Testis (tissue), 2 donors: ENCODE measurements around the gene CRHBP.

ENCODE experiments used
- POLR2A ChIP-seq: fragments of 450-650 bp; IDR thresholded peaks from one replicate; pipeline ENCODE4 v1.6.1; 2017; ENCODE audit warnings: antibody characterized with exemption, mild to moderate bottlenecking, moderate library complexity
- TF ChIP-seq, protein P1 (sequence below), 3 experiments: fragments of 450-650 bp in 2 of 3; fragments of 200-600 bp in 1 of 3; sonication (generic) in 1 of 3; IDR thresholded peaks; one replicate each; pipeline ENCODE4 v1.5.1; 2016 to 2019; ENCODE audit warnings: antibody characterized with exemption in 3 of 3, mild to moderate bottlenecking in 2 of 3, moderate library complexity in 1 of 3

GRCh38 chr5:76941000-76941399, 11.8 kb upstream of the CRHBP start:
- TF ChIP-seq, protein P1, sequence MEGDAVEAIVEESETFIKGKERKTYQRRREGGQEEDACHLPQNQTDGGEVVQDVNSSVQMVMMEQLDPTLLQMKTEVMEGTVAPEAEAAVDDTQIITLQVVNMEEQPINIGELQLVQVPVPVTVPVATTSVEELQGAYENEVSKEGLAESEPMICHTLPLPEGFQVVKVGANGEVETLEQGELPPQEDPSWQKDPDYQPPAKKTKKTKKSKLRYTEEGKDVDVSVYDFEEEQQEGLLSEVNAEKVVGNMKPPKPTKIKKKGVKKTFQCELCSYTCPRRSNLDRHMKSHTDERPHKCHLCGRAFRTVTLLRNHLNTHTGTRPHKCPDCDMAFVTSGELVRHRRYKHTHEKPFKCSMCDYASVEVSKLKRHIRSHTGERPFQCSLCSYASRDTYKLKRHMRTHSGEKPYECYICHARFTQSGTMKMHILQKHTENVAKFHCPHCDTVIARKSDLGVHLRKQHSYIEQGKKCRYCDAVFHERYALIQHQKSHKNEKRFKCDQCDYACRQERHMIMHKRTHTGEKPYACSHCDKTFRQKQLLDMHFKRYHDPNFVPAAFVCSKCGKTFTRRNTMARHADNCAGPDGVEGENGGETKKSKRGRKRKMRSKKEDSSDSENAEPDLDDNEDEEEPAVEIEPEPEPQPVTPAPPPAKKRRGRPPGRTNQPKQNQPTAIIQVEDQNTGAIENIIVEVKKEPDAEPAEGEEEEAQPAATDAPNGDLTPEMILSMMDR (IDR thresholded peaks at IDR 0.05), result no peak
- no peak for TF ChIP-seq POLR2A
